Amniotic epithelial cell (primary cell): Measurements from ENCODE around the gene NDUFS6.

Experiments used
- DNase-seq: peaks from one replicate; pipeline ENCODE4 v3.0.0-alpha.2; 2010; ENCODE audit warnings: low read depth

The NDUFS6 gene

GRCh38 chr5:1853531-1853930 lies 52.3 kb downstream of the NDUFS6 start:
- DNase-seq = no peak

- DNase-seq = no peak
Observed at GRCh38 chr5:1855075-1855474, 53.9 kb downstream of the NDUFS6 start.

GRCh38 chr5:1855596-1855995 lies 54.4 kb downstream of the NDUFS6 start:
- DNase-seq = no peak

GRCh38 chr5:1856596-1857255 lies 55.5 kb downstream of the NDUFS6 start:
- no peak for DNase-seq

GRCh38 chr5:1857256-1857600 lies 56.0 kb downstream of the NDUFS6 start:
- DNase-seq = no peak

GRCh38 chr5:1858436-1858835 lies 57.2 kb downstream of the NDUFS6 start:
- DNase-seq = no peak

GRCh38 chr5:1859099-1859498 lies 57.9 kb downstream of the NDUFS6 start:
- DNase-seq = no peak

GRCh38 chr5:1860021-1860610 lies 58.9 kb downstream of the NDUFS6 start:
- DNase-seq = no peak

- DNase-seq = no peak
Observed at GRCh38 chr5:1860949-1861348, 59.7 kb downstream of the NDUFS6 start.

GRCh38 chr5:1864896-1865440 lies 63.8 kb downstream of the NDUFS6 start:
- no peak for DNase-seq

GRCh38 chr5:1865486-1865885 lies 64.3 kb downstream of the NDUFS6 start:
- DNase-seq = no peak
